ENCODE data around the gene KDELR3.
A peak's percentile ranks its signal among the peaks of the same experiment; 100 is the strongest.

KDELR3 gene

DNA sequence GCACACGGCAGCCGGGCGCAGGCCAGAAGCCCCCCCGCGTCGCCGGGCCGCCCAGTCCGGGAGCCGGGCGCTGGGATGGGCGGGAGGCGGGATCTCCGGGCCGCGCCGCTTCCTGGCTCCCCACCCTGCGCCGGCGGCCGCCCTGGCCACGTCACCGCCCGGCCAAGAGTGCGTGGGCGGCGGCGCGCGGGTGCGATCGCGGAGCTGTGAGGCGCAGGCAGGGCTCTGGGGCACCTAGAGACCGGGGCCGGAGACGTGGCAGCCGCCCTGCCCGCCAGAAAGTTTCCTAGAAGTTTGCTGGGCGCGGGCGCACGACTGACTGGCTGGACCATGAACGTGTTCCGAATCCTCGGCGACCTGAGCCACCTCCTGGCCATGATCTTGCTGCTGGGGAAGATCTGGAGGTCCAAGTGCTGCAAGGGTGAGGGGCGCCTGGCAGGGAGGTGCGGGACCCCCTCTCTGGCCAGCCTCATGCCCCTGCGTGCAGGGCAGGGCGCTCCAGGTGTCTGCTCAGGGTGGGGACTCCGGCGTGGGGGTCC lies at the start of gene KDELR3:
TSS of gene KDELR3 (plus strand) at position 193 of the 539 bp plus-strand sequence. CDS start at position 331, 138 bp downstream.
- TF ChIP-seq, protein P1, sequence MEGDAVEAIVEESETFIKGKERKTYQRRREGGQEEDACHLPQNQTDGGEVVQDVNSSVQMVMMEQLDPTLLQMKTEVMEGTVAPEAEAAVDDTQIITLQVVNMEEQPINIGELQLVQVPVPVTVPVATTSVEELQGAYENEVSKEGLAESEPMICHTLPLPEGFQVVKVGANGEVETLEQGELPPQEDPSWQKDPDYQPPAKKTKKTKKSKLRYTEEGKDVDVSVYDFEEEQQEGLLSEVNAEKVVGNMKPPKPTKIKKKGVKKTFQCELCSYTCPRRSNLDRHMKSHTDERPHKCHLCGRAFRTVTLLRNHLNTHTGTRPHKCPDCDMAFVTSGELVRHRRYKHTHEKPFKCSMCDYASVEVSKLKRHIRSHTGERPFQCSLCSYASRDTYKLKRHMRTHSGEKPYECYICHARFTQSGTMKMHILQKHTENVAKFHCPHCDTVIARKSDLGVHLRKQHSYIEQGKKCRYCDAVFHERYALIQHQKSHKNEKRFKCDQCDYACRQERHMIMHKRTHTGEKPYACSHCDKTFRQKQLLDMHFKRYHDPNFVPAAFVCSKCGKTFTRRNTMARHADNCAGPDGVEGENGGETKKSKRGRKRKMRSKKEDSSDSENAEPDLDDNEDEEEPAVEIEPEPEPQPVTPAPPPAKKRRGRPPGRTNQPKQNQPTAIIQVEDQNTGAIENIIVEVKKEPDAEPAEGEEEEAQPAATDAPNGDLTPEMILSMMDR (IDR thresholded peaks at IDR 0.05; ENCODE audit: low read depth, low read length): no peak
- H3K4me3 ChIP-seq (replicated peaks in 1 of 2; ENCODE audit: low read depth in 2 of 2, low read length in 2 of 2): peak within 1 kb of the TSS; percentile 84 to 99
- peak; percentile 68 to 83 for DNase-seq (ENCODE audit: low read depth in 2 of 2)

DNA sequence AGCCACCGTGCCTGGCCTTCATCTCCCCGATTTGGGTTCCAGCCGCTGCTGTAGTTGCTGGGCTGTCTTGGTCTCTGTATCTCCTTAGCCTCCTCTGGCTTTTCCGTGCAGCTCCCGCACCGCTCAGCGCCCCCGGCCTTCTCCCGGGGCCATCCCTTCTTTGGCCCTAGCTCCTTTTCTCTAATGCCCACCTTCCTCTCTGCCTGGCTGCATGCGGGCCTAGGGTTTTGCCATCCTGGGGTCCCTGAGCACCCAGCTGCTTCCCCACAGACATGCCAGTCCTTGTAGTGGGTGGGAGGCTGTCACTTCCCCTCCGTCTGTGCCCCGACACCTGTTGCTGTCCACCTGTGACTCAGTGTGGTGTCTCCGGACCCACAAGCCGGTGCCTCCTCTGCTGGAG lies 49.3 kb upstream of the KDELR3 start:
- H3K4me3 ChIP-seq (replicated peaks in 1 of 2; ENCODE audit: low read depth in 2 of 2, low read length in 2 of 2): no peak overlapping the region
- TF ChIP-seq, protein P1 (IDR thresholded peaks at IDR 0.05; ENCODE audit: low read depth, low read length): no peak
- DNase-seq (ENCODE audit: low read depth in 2 of 2): no peak

DNA sequence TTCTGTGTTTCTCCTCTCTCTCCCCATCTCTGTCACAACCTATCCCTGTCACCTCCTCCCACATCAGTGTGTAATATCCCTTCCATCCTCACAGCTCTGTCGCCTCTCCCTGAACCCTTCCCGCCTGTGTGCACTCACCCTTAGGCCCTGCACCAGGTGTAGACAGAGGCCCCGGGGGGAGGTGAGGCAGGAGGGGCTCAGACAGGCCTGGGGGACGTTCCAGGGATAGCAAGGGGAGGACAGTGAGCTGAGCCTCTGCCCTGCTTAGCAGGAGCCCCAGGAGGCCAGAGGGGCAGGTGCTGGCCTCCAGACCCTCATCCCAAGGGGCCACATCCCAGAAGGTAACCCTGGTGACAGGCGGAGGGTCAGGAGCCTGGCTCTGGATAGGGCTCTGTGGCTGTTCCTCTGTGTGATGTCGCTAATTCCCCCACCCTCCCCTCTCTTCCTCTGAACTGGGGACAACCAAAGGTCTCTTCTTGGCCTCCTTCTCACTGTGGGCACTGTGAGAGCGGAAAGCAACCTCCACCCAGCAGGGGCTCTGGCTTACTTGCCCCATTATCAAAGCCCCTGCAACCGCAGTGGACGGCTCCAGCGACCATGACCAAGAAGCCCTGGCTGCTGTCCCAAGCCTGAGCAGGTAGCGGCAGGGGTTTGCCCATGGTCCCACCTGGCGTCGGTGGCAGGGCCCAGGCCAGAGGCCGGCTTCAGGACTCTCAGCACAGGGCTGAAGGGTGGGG lies 48.6 kb upstream of the KDELR3 start:
- no peak overlapping the region for H3K4me3 ChIP-seq (replicated peaks in 1 of 2; ENCODE audit: low read depth in 2 of 2, low read length in 2 of 2)
- no peak for DNase-seq (ENCODE audit: low read depth in 2 of 2)
- TF ChIP-seq, protein P1 (IDR thresholded peaks at IDR 0.05; ENCODE audit: low read depth, low read length): no peak

DNA sequence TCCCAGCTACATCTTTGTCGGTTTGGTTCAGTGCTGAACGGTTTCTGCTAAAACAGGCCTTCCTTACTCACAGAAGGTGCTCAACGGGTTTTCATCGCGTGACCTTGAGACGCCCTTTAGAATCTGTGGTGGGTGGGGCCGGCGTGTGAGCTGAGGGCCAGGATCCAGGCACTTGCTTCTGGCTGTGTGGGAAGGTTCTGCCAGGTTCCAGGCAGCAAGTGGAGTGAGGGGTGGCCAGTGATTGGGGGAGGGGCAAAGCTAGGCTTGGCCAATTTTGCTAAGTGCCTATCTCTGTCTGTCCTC lies 48.1 kb upstream of the KDELR3 start:
- no peak for DNase-seq (ENCODE audit: low read depth in 2 of 2)
- TF ChIP-seq, protein P1 (IDR thresholded peaks at IDR 0.05; ENCODE audit: low read depth, low read length): no peak
- no peak overlapping the region for H3K4me3 ChIP-seq (replicated peaks in 1 of 2; ENCODE audit: low read depth in 2 of 2, low read length in 2 of 2)

DNA sequence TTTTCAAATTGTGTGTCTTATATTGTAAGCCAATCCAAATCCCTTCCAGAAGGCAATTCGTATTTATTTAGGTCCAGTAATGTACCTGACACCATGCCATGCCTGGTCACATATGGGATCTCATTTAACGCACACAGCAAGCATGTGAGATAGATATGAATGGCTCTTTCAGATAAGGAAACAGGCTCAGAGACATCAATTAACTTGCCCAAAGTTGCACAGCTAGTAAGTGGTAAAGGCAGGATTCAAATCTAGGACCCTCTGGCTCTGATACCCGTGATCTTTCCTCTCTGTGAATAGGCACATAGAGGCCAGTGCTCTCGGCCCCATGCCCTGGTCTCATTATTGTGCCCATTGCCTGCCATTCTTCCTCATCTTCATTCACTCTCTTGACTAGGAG lies 47.2 kb upstream of the KDELR3 start:
- no peak for DNase-seq (ENCODE audit: low read depth in 2 of 2)
- H3K4me3 ChIP-seq (replicated peaks in 1 of 2; ENCODE audit: low read depth in 2 of 2, low read length in 2 of 2): no peak overlapping the region
- TF ChIP-seq, protein P1 (IDR thresholded peaks at IDR 0.05; ENCODE audit: low read depth, low read length): no peak

DNA sequence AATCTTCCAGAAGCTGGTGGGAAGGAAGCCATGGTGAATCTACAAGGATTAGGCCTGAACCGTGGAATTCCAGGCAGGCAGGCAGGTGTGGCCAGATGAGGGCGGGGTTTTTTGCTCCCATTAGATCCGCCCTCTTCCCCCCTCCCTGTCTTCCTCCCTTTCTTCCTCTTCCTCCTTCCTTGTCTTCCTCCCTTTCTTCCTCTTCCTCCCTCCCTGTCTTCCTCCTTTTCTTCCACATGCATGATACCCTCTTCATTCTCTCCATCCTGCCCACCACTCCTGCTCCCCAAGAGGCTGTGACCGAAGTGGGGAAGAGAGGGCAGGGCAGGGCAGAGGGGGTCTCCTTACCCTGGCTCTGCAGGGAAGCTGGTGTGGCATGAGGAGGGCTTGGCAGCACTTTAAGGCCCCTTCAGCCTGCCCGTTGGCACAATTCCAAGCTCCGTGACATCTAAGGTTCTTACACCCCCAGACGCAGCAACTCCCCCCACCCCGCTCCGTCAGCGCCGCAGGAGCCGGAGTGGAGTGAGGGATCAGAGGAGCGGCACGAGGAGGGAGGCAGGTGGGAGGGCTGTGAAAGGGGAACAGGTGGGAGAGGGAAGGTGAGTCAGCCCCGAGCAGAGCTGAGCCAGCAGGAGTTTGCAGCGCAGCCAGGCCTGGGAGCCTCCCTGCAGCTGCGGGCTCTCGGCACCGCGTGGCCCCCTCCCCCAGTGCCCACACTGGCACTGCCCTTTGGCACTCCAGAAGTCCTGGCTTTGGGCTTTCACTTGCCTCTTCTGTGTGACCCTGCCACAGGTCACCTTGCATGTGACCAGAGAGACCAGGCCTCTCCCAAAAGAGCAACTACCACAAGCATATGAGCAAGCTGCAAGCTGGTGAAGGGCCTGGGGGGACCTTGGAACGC lies 45.0 kb upstream of the KDELR3 start:
- TF ChIP-seq, protein P1 (IDR thresholded peaks at IDR 0.05; ENCODE audit: low read depth, low read length): no peak

More for the DNA sequence above, 45.0 kb upstream of the KDELR3 start:
- H3K4me3 ChIP-seq (replicated peaks in 1 of 2; ENCODE audit: low read depth in 2 of 2, low read length in 2 of 2): no peak overlapping the region
- DNase-seq (ENCODE audit: low read depth in 2 of 2): no peak
